HG02943 (cell line): ENCODE data around the gene PCGF2.
"Not testable (repeated sequence)": the region's sequence is repeated elsewhere in the genome, so short reads cannot be mapped to it uniquely, and the experiment has no call there.

Experiments used
- ATAC-seq: cut with Tn5 transposase; IDR thresholded peaks from one replicate; pipeline ENCODE4 v1.9.1; 2021; ENCODE audit warnings: mild to moderate bottlenecking, low read depth, moderate library complexity; ENCODE audit not compliant: unreplicated experiment

Gene PCGF2

DNA sequence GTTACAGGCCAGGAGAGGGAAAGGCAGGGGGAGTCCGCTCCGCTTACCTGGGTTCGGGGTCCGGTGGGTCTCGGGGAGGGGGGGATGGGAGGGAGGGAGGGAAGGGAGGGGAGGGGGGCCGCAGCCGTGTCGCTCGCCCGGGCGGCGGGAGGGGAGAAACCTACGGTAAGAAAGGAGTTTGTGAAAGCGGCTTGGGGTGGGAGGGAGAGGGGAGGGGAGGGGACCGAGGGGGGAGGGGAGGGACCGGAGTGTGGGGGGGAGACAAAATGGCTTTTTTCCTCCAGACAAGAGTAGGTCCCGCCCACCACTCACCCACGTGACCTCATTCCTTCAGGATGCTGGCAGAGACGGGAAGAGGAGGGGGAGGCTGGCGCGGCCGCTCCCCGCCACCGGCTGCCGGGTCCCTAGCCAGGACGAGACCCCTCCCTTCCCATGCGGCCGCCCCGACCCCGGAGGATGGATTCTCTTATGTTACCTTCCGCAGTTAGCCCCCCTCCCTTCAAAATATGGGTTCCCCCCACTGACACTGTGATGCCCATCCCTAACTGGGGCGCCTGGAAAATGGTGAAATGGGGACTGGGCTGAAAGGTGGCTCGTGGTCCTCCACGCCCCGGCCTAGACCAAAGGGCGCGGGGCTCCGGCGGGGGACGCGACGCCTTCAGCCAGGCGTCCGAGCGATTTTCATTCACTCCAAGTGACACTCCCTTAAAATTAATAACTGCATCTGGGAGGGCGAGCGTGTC is at the start of gene PCGF2:
TSS of gene PCGF2 (minus strand) at position 188 of the 743 bp plus-strand sequence. CDS start 7,934 bp downstream, outside the sequence.
- no peak for ATAC-seq

DNA sequence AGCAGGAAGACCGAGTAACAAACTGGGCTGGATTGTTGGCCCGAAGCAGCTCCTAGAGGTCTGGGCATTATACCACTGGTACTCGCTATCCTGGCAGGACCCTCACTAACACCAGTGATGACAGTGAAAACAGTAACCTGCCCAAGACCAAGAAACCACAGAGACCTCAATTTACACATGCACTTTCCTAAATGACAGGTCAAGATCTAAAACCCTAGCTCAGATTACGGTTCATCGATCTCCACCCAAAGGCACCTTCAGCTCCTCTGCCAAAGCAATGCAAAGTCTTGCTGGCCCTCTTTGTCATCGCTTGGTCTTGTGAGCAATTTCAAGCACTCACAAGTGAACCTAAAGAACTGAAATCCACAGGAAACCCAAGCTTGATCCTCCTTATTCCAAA is 49.7 kb upstream of the PCGF2 start:
- no peak for ATAC-seq

DNA sequence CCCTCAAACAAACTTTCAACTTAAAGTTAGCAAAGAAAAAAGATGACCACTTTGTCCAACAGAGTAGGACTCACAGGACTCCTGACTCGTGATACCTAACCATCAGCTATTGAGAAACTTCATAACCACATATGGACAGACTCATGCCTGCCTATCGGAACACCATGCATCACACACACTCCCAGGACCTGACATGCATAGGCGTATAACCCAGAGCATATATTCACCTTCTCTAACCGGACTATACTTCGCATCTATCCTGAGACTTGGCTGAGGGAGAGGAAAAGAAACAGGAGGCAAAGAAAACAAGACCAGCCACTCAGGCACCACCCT is 49.0 kb upstream of the PCGF2 start:
- ATAC-seq, result no peak

DNA sequence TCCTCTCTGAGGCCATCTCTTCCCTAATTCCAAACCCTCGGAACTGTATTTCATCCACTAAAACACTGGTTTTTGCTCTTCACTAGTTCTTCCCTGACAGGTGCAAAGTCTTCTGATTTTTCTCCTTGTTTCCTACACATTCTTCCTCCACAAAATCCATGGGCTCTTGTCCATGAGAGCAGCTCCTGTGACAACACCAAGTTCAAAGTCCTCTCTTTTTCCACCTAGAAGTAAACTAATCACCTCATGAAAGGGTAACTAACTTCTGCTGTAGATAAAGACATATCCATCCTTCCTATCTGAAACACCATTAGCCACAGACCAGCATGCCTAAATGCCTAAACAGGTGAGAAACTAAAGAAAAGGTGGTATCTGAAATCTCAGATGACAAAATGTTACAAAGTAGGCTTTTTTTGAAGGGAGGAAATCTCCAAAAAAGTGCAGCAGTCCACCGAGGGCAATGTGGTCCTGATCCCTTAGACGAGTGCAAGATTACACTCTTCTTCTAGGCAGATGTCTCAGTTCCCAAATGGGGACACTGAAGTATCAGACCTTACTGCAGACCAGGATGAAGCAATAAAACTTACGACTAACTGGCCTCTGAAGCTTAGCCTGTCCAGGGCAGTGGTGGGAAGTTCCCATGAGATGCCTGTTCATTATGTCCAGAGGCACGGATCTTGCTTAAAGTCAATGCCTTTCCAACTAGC is 48.5 kb upstream of the PCGF2 start:
- no peak for ATAC-seq

DNA sequence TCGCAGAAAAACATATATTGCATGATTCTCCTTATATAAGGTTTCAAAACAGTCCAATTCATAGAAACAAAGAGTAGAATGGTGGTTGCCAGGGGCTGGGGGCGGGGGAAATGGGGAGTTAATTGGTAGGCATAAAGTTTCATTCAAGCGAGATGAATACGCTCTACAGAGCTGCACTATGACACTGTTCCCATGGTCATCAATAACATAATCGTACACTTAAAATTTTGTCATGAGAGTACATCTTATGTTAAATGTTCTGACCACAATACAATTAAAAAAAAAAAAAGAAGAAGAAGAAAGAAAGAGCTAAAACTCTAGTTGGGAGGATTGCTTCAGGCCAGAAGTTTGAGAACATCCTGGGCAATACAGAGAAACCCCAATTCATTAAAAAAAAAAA is 46.1 kb upstream of the PCGF2 start:
- ATAC-seq, result no peak

DNA sequence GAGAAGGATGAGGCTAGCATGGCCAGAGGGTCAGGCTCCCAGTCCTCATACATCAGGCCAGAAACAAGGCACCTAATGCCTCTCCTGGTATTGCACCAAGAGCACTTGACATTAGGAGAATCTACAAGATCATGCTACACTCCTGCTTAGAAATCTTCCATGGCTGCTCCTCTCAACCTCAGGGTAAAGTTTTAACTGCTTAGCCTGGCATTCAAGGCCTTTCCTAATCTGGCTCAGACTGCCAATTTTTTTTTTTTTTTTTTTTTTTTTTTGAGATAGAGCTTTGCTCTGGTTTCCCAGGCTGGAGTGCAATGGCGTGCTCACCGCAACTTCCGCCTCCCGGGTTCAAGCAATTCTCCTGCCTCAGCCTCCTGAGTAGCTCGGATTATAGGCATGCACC is 43.0 kb upstream of the PCGF2 start:
- ATAC-seq, result no peak

DNA sequence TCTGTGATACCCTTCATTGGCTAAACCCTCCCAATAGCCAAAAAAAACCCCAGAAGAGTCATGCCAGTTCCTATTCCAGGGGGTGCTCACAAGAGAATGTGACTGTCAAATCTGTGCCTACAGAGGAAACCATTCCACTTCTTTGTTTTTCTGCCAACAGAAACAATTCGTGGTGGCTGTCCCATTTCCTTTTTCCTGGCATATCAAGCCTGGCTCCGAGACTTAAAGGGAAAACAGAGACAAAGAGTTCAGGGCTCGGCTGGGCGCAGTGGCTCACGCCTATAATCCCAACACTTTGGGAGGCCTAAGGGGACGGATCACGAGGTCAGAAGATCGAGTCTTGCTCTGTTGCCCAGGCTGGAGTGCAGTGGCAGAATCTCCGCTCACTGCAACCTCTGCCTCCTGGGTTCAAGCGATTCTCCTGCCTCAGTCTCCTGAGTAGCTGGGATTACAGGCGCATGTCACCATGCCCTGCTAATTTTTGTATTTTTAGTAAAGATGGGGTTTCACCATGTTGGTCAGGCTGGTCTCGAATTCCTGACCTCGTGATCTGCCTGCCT is 42.1 kb upstream of the PCGF2 start:
- ATAC-seq, result not testable (repeated sequence)

DNA sequence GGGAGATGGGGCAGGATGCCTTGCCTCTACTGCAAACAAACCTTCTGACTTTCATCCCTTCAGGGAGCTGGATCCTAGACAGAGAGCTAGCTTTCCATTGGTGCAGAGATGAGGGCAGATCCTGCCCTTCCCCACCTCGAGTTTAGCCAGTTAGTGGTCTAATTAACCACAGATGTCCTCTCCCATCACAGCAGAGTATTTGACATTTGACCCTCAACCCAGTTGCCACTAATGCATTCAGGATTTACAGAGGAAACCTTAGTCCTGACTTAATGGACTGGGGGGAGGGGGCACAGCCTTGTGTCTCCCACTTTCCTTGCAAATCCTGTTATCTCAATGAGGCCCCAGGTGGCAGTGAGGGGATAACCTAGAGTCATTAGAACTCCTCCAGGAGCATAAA is 41.0 kb upstream of the PCGF2 start:
- ATAC-seq, result no peak

DNA sequence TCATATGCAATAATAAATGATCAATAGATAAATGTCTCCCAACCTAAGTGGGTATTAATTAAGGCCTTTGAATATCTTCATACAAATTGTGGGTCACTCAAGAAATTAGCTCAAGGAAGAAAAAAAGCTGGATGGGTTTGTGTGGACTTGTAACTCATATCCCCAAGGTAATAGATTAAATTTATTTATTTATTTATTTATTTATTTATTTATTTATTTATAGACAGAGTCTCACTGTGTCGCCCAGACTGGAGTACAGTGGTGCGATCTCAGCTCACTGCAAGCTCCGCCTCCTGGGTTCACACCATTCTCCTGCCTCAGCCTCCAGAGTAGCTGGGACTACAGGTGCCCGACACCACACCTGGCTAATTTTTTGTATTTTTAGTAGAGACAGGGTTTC is 39.9 kb upstream of the PCGF2 start:
- not testable (repeated sequence) for ATAC-seq

DNA sequence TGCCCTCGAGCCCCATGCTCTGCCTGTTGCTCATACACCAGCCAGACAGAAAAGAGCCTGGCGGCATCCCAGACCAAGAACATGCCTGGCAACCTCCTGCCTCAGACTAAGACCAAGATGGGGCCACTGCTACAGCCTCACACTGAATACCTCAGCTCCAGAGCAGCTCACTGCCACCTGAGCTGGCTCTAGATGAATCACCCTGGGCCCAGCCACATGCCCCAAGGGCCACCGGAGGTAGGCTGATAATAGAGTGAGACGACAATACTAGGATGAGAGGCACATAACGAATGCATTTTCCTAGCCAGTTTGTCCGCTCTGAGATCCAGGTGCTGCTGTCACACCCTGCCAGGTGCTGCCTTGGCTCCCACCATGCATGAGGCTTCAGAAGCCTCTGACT is 38.2 kb upstream of the PCGF2 start:
- ATAC-seq, result no peak

DNA sequence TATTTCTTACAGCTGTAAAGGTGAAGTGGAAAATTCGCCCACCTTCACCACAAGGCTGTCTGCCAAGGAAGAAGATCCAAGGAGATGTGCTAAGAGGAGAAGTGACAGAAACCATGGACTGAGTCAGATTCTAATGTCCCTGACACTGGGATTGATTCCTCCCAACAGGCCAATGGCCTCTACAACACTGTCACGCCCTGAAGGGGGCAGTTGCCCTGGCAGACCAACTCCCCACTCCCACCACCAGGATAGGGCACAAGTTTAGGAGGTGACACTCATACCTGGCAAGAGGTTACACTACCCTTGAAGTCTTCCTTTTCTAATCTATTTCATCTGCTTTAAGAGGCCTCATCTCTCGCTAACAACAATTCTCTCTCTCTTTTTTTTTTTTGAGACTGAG is 35.1 kb upstream of the PCGF2 start:
- ATAC-seq, result no peak

DNA sequence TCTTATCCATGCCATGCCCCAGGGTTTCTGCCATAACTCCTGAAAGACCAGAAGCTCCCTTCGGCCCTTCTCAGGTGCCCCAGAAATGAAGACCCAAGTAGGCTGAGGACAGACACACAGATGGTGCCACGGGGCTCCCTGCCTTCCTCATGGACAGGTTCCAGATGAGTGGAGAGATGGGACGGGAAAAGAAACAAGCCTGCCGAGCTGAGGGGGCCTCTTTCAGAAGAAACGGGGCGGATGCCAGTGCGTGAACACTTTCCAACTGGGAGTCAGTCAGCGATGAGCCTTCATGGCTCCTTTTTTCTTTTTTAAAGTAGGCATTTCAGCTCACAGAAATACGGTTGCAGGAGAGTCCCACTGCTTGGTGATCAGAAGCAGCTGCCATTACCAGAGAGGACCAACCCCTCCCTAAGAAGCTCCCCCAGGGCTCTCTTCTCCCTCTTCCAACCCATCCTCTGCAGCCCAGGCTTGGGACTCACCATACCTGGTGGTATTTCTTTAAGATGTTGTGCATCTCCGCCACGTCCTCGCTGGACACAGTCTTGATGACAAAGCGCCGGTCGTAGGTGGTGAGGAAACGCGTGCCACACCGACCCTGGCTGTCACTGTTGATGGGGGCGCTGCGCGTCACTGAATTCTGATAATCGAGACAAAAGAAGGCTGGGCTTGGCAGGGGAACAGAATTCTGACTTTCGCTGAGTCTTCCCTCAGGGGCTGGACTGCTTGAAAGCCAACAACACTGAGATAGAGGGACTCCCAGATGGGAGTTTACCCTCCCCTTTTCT is 32.0 kb upstream of the PCGF2 start:
- ATAC-seq, result no peak

DNA sequence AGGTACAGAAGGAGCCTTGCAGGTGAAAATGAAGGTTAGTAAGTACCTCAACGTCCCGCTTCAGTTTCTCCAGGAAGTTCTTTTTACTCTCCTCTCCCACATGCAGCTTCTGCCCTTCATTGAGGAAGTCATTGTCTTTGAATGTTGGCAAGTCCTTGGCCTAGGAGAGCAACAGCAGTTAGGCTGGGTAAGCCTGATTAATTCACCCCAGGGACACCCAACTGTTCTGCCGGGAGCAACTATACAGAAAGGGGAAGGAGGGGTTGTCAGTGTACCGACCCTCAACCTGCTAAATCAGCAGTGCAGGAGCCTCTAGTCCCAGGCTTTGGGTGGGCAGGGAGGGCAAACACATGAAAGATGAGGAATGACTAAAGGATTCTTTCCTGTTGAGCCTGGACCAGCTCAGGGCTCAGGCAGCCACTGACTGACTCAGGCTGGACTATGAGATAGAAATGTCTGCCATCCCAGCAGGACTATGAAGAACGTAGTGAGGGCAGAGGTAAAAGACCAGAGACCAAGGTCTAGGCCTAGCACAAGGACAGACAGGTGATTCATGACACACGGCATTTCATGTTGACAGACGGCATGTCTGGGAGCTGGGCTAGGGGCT is 29.6 kb upstream of the PCGF2 start:
- ATAC-seq, result no peak

DNA sequence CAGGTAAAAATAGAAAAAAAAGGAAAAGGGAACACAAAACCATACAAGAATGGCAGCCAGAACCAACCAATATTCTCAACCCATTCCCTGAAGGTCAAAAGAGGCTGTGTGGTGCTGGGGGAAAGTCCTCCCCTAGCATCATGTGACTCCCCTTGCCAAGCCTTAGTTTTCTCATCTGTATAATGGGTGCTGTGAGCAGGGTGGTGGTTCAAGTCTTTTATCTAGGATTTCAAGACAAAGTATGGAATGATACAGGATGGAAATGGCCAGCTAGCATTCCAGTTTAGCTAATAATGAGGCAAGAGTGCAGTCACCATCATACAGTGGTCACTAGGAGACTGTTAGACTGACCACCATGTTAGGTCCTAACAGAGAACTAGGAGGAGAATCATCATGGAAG is 25.1 kb upstream of the PCGF2 start:
- no peak for ATAC-seq

DNA sequence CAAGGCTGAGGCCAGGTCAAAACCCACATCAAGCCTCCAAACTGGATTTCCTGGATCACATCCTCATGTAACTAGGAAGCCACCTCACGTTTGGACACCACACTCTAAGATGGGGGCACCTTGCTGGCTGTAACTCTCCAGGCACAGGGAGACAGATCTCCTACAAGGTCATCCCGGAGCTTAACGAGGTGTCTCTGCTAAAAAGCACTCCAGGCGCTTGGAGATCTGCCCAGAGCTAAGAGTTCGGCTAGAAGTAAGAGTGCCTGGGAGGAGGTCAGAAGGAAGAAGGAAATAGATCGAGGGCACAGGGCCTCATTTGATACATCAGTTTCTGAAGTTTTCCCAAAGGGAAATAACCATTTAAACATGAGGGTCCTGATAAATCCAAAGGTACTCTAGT is 20.3 kb upstream of the PCGF2 start:
- ATAC-seq, result no peak

DNA sequence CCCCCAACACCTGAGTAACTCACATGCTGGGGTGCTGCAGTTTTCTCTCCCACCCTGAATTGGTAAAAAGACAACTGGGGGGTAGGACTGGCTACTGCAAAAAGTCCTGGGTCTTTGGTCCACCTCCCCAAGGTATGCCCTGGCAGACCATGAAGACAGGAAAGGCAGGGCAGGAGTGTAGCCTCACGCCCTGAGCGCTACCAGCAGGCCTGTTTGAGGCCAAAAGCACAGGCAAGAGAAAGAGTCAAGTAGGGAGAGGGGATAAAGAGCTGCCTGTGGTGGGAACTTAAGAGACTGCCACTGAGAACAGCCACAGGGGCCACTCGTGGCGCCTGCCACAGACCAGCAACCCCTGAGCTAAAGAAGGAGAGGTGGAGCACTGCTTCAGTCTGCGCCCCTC is 18.2 kb upstream of the PCGF2 start:
- ATAC-seq, result no peak

DNA sequence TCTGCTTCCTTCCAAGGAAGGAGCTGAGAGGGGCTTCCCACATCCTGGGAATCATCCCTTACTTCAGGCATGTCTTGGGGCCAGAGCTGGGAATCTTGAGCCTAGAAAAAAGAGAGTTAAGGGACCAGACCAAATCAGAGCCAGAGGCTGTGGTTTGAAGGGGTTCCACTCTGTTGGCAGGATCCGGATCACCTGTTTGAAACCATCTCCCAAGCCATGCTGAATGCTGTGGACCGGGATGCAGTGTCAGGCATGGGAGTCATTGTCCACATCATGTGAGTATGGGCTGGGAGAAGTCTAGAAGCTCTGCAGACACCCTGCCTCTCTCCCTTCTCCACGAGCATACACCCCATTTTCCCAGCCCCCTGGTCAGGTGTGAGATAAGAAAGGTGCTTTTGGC is 14.1 kb upstream of the PCGF2 start:
- no peak for ATAC-seq

DNA sequence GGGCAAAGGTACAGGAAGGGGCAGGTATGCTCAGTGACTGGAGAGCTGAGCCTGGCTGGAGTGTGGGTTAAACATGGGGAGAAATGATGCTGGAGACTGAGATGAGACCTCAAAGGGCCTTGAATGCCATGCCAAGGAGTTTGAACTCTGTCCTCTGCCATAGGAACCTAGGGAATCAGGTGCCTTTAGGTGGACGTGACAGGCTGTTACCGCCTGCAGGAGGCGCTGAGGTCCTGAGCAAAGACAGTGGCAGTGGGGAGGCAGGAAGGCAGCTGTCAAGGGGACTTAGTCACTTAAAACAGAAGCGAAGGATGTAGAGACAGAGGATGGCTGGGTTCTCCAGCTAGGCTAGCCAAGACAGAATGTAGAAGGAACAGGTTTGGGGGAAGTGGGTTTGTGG is 13.5 kb upstream of the PCGF2 start:
- ATAC-seq, result no peak

DNA sequence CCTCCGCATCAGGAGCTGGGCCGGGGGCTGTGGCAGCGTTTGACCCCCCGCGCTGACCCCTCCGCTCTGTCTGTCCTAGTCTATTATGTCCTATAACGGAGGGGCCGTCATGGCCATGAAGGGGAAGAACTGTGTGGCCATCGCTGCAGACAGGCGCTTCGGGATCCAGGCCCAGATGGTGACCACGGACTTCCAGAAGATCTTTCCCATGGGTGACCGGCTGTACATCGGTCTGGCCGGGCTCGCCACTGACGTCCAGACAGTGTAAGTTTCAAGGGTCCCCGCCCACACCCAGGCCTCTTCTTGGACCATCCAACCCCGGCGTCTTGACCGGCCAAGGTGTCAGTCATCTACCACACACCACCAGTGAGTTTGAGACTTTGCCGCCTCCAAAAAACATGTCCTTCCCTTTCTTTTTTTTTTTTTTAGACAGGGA is 5.0 kb upstream of the PCGF2 start:
- no peak for ATAC-seq

DNA sequence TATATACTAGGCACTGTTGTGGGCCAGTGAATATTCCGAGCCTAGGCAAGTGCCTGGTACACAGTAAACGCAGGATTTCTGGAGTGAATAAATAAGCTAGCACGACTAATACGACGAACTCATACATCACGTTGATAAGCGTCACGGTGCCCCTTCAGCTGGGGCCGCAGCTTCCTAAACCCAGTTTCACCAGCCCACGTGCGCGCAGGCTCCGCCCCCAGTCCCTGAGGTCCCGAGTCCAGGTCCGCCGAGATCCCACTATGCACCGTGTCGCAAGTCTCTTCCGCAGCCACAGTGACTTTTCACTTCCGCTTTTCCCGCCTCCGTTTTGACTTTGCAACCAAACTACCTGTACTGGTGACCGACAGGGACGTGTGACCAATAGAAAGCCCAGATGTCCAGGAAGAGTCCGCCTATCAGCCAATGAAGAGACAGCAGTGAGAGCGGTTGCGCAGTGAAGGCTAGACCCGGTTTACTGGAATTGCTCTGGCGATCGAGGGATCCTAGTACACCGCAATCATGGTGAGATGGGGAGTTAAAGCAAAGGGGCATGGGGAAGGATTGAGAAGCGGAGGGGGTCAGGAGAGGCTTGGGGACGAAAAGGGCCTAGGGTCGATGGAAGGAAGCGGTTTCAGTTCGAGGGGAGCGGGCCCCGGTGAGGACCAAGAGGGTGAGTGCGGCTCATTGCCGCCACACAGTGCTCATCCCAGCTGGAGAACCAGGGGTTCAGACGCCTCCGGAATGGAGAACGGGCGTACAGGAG is 4.4 kb upstream of the PCGF2 start, which contains the start of gene PSMB3:
TSS of gene PSMB3 (plus strand) at position 434 of the 763 bp plus-strand sequence. CDS start at position 520, 86 bp downstream.
- peak; percentile 86 for ATAC-seq
